ENCODE results near the gene SCAF4. TPM values are rescaled to one million over a fixed set of nuclear protein-coding genes. Genes with fewer than 3 reads are reported as not detected.

SCAF4 gene
- polyA plus RNA-seq, 1 of the 3 experiments (the other 2 are of a cell fraction), result 8.5 TPM

GRCh38 chr21:31726407-31726806, 5.5 kb downstream of the SCAF4 start:
- H3K79me2 ChIP-seq (ENCODE audit: insufficient read depth), result peaks cover 100% of the 10 kb centered on the region
- no peak overlapping the region for H3K27ac ChIP-seq (ENCODE audit: low read depth in 2 of 2, low read length in 1 of 2)
- no peaks in the 10 kb centered on the region for H3K9me2 ChIP-seq
- H3K9ac ChIP-seq, result no peak overlapping the region
- peaks cover 5% of the 10 kb centered on the region for H3F3A ChIP-seq (replicated peaks; ENCODE audit: insufficient read depth)
- peaks cover 0 to 3% of the 10 kb centered on the region in 2 experiments for H3K36me3 ChIP-seq (replicated peaks in 1 of 2; ENCODE audit: control insufficient read depth in 1 of 2, insufficient read depth in 2 of 2, low read length in 1 of 2)
- peaks cover 5 to 13% of the 10 kb centered on the region in 2 experiments; a peak in 2 of 4 replicates for H3K4me1 ChIP-seq (ENCODE audit: control insufficient read depth in 1 of 2, insufficient read depth in 2 of 2, low read depth in 1 of 2, low read length in 1 of 2)
- H3K4me2 ChIP-seq, result no peak overlapping the region
- no peak overlapping the region for H3K4me3 ChIP-seq (ENCODE audit: low read depth in 2 of 2, low read length in 1 of 2)
- no peak for DNase-seq
- CTCF ChIA-PET, result no interaction called here
- POLR2A ChIA-PET, result no interaction called here
- H4K20me1 ChIP-seq (ENCODE audit: insufficient read depth), result peaks cover 95% of the 10 kb centered on the region
- TF ChIP-seq, protein P1, sequence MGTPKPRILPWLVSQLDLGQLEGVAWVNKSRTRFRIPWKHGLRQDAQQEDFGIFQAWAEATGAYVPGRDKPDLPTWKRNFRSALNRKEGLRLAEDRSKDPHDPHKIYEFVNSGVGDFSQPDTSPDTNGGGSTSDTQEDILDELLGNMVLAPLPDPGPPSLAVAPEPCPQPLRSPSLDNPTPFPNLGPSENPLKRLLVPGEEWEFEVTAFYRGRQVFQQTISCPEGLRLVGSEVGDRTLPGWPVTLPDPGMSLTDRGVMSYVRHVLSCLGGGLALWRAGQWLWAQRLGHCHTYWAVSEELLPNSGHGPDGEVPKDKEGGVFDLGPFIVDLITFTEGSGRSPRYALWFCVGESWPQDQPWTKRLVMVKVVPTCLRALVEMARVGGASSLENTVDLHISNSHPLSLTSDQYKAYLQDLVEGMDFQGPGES (IDR thresholded peaks at IDR 0.05; ENCODE audit: low read depth, low read length), result no peak
- TF ChIP-seq MXI1 (IDR thresholded peaks at IDR 0.05; ENCODE audit: low read depth, low read length) (no peak), NFIC (IDR thresholded peaks at IDR 0.05; ENCODE audit: borderline replicate concordance) (no peak), USF2 (IDR thresholded peaks at IDR 0.05; ENCODE audit: borderline replicate concordance, low read depth, low read length) (no peak), RAD21 (IDR thresholded peaks at IDR 0.05; ENCODE audit: low read length) (no peak), JUND (IDR thresholded peaks at IDR 0.05) (no peak), FOSL2 (IDR thresholded peaks at IDR 0.05; ENCODE audit: borderline replicate concordance, low read depth) (no peak), FOXJ3 (CRISPR knock-in tag; IDR thresholded peaks at IDR 0.05) (no peak), TEAD4 (IDR thresholded peaks at IDR 0.05; ENCODE audit: borderline replicate concordance, insufficient read depth) (no peak), REST (IDR thresholded peaks at IDR 0.05; ENCODE audit: low read depth, low read length) (no peak), MEF2A (IDR thresholded peaks at IDR 0.05; ENCODE audit: borderline replicate concordance, low read depth) (no peak), ELF1 (IDR thresholded peaks at IDR 0.05) (no peak)
- TF ChIP-seq, protein P2, sequence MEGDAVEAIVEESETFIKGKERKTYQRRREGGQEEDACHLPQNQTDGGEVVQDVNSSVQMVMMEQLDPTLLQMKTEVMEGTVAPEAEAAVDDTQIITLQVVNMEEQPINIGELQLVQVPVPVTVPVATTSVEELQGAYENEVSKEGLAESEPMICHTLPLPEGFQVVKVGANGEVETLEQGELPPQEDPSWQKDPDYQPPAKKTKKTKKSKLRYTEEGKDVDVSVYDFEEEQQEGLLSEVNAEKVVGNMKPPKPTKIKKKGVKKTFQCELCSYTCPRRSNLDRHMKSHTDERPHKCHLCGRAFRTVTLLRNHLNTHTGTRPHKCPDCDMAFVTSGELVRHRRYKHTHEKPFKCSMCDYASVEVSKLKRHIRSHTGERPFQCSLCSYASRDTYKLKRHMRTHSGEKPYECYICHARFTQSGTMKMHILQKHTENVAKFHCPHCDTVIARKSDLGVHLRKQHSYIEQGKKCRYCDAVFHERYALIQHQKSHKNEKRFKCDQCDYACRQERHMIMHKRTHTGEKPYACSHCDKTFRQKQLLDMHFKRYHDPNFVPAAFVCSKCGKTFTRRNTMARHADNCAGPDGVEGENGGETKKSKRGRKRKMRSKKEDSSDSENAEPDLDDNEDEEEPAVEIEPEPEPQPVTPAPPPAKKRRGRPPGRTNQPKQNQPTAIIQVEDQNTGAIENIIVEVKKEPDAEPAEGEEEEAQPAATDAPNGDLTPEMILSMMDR (IDR thresholded peaks at IDR 0.05), result no peak
- TF ChIP-seq, protein P3, sequence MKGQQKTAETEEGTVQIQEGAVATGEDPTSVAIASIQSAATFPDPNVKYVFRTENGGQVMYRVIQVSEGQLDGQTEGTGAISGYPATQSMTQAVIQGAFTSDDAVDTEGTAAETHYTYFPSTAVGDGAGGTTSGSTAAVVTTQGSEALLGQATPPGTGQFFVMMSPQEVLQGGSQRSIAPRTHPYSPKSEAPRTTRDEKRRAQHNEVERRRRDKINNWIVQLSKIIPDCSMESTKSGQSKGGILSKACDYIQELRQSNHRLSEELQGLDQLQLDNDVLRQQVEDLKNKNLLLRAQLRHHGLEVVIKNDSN (IDR thresholded peaks at IDR 0.05; ENCODE audit: borderline replicate concordance, low read depth), result no peak
- WGBS (ENCODE audit: low lambda C conversion rate), result 93% methylated on average over 4 of the region's 4 CpGs
- no peaks in the 10 kb centered on the region for H3K27me3 ChIP-seq (ENCODE audit: insufficient read depth)
- H2AFZ ChIP-seq (ENCODE audit: low read depth), result no peak overlapping the region
- no peaks in the 10 kb centered on the region for H3K9me3 ChIP-seq

All from SK-N-SH (cell line).